Cardiac muscle cell (in vitro differentiated cells and primary cell): Measurements from ENCODE around the gene PARP1. TPM values are rescaled to one million over a fixed set of nuclear protein-coding genes. Genes with fewer than 3 reads are reported as not detected.

Experiments
- DNase-seq, 2 donors: peaks; one replicate each; pipeline versions ENCODE4 v3.0.0 to v3.0.0-alpha.2; 2010 to 2017; ENCODE audit warnings: low read depth in 1 of 2, low spot score in 1 of 2
- H3K27ac ChIP-seq: fragments of 200-600 bp; sonication (generic); 2 replicates; pipeline ENCODE4 v1.5.1; 2016
- H3K27me3 ChIP-seq: fragments of 200-600 bp; sonication (generic); 2 replicates; pipeline ENCODE4 v1.6.0; 2016; ENCODE audit warnings: control low read depth
- H3K36me3 ChIP-seq: fragments of 200-600 bp; sonication (generic); 2 replicates; pipeline ENCODE4 v1.5.1; 2016; ENCODE audit warnings: control low read depth
- H3K4me1 ChIP-seq: fragments of 200-600 bp; sonication (generic); 2 replicates; pipeline ENCODE4 v1.8.1; 2017; ENCODE audit warnings: low read depth, mild to moderate bottlenecking, mixed run types
- H3K4me3 ChIP-seq: fragments of 200-600 bp; sonication (generic); 2 replicates; pipeline ENCODE4 v1.5.1; 2016; ENCODE audit warnings: mild to moderate bottlenecking
- H3K9me3 ChIP-seq: fragments of 200-600 bp; sonication (generic); 2 replicates; pipeline ENCODE4 v1.5.1; 2017; ENCODE audit warnings: low read depth, mild to moderate bottlenecking, control low read depth
- CTCF ChIP-seq: IDR thresholded peaks from 2 replicates; pipeline ENCODE4 v1.5.1; 2012; ENCODE audit warnings: low read depth, mild to moderate bottlenecking, low read length
- polyA plus RNA-seq: library from polyadenylated mRNA; unstranded; fragments of >200 nt; fragmentation: Nextera tagmentation; extraction: Ambion mirVana; gene quantifications from 2 replicates; pipeline ENCODE4 v1.2.1, GENCODE V29; 2016
- total RNA-seq: library from RNA; depleted of rRNA; stranded (reverse); fragments of >200 nt; gene quantifications from 2 replicates; pipeline ENCODE4 v1.2.3, GENCODE V29; 2016

PARP1 gene
- total and polyA plus RNA-seq, 2 experiments from 2014 or later = 192 to 373 TPM

GRCh38 chr1:226371866-226372490 lies 35.9 kb downstream of the PARP1 start:
- no peak for DNase-seq
- no peaks in the 10 kb centered on the region for H3K27me3 ChIP-seq
- peaks cover 89% of the 10 kb centered on the region for H3K36me3 ChIP-seq
- no peak for TF ChIP-seq CTCF
- H3K4me3 ChIP-seq = no peak overlapping the region
- no peak overlapping the region for H3K27ac ChIP-seq
- H3K4me1 ChIP-seq = no peaks in the 10 kb centered on the region
- H3K9me3 ChIP-seq = no peaks in the 10 kb centered on the region

GRCh38 chr1:226371027-226371694 lies 36.7 kb downstream of the PARP1 start:
- no peaks in the 10 kb centered on the region for H3K9me3 ChIP-seq
- TF ChIP-seq CTCF = no peak
- H3K27ac ChIP-seq = peak overlapping the region; percentile 9
- H3K4me1 ChIP-seq = no peaks in the 10 kb centered on the region
- H3K4me3 ChIP-seq = no peak overlapping the region
- peaks cover 89% of the 10 kb centered on the region for H3K36me3 ChIP-seq
- no peaks in the 10 kb centered on the region for H3K27me3 ChIP-seq
- no peak for DNase-seq

DNA sequence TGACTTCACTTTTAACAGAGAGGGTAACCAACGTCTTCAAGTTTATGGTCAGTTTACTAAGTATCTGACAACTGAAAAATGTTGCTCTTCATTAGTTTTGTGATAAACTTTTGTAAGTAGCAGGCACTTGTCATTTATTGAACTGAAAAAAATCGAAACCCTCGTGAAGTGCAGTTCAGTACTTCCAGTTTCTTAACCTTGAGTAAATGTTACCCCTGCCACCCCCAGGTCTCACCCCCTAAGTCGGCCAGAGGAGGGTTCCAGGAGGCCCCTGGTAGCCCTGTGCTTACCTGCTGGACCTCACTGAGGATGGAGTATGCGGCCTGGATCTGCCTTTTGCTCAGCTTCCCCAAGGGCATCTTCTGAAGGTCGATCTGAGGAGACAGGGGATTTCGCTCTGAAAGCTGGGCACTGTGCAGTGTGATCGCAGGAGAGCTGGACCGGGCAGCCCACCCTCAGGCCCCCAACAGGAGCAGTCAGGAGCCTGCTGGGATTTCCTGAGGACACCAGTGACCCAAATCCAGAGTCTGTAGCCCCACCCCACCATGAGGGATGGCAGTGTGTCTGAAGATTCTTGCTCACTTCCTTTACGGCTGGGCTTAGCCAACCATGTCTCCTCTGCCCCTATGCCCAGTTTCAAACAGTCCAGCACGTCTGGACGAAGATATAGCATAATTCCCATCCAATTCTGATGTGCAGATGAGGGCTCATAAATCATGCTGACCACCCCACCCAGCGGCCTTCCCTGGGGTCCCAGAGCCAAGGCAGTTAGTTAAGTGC lies 37.6 kb downstream of the PARP1 start:
- no peak for TF ChIP-seq CTCF
- no peaks in the 10 kb centered on the region for H3K9me3 ChIP-seq
- peaks cover 1% of the 10 kb centered on the region for H3K4me1 ChIP-seq
- no peak overlapping the region for H3K4me3 ChIP-seq
- H3K27ac ChIP-seq = no peak overlapping the region
- no peak for DNase-seq
- no peaks in the 10 kb centered on the region for H3K27me3 ChIP-seq
- peaks cover 87% of the 10 kb centered on the region for H3K36me3 ChIP-seq

DNA sequence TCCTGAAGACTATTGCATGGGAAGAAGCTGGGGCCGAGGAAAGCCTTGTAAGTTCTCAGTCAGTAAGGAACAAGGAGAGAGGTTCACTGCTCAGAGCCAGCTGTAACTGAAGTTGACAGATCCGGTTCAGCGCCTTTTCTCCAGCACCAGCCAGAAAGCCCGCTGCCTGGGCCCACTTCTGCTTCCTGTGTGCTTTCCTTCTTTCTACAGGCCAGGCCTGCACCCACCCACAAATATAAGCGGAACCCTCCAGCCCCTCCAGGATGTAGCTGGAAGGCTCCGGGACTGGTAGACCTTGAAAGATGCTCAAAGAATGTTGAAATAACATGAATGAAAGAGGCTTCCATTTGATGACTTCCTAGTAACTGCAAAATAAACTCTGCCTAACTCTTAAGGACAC lies 38.8 kb downstream of the PARP1 start:
- Histone ChIP-seq H3K27me3 (no peaks in the 10 kb centered on the region), H3K27ac (no peak overlapping the region), H3K9me3 (no peaks in the 10 kb centered on the region), H3K4me3 (no peak overlapping the region), H3K36me3 (peaks cover 81% of the 10 kb centered on the region), H3K4me1 (peaks cover 13% of the 10 kb centered on the region)
- no peak for DNase-seq
- TF ChIP-seq CTCF = no peak

DNA sequence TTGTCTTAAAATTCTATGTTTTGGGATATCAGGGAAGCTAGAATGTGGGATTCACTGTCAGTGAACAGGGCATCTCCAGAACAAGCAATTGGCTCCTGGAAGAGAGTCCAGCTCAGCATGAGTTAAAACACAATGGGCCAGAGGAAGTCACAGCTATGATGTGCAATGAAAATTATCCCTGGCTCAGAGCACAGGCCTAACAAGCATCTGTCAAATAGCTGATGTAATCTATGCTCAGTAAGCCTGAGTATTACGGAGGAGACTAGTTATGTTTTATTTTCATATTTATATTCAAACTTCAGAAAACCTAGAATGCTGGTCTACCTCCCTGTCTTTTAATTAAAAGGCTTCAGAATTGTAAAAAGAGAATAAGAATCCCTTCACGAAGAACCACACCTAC lies 41.6 kb downstream of the PARP1 start:
- no peak for TF ChIP-seq CTCF
- Histone ChIP-seq H3K4me1 (peaks cover 30% of the 10 kb centered on the region), H3K9me3 (no peaks in the 10 kb centered on the region), H3K36me3 (peaks cover 83% of the 10 kb centered on the region), H3K27ac (no peak overlapping the region), H3K27me3 (no peaks in the 10 kb centered on the region), H3K4me3 (no peak overlapping the region)
- DNase-seq = no peak
